SIG-M5 treated with dmso at 0.1 percent for 504 hours (cell line): ENCODE measurements around the gene LTO1.
A peak's percentile ranks its signal among the peaks of the same experiment; 100 is the strongest.

Experiments used
- DNase-seq: peaks from one replicate; lab custom pipeline; 2025; ENCODE audit not compliant: unreplicated experiment; lab: John Stamatoyannopoulos, UW

LTO1 gene

GRCh38 chr11:69658626-69659450 lies 16.3 kb downstream of the LTO1 start:
- no peak for DNase-seq

- no peak for DNase-seq
These were observed 17.1 kb downstream of the LTO1 start for GRCh38 chr11:69657911-69658625.

GRCh38 chr11:69657456-69657910 lies 17.7 kb downstream of the LTO1 start:
- DNase-seq = no peak

- no peak for DNase-seq
These were observed 18.4 kb downstream of the LTO1 start for GRCh38 chr11:69656536-69657455.

- no peak for DNase-seq
These were observed 19.4 kb downstream of the LTO1 start for GRCh38 chr11:69655479-69656428.

- DNase-seq = peak; percentile 59
These were observed 20.3 kb downstream of the LTO1 start for GRCh38 chr11:69654660-69655478.

- peak; percentile 50 for DNase-seq
These were observed 21.0 kb downstream of the LTO1 start for GRCh38 chr11:69654001-69654659.

GRCh38 chr11:69653406-69653960 lies 21.7 kb downstream of the LTO1 start:
- DNase-seq = no peak

- no peak for DNase-seq
These were observed 22.2 kb downstream of the LTO1 start for GRCh38 chr11:69652999-69653398.

GRCh38 chr11:69651834-69652620 lies 23.1 kb downstream of the LTO1 start:
- no peak for DNase-seq

GRCh38 chr11:69650832-69651344 lies 24.3 kb downstream of the LTO1 start:
- DNase-seq = no peak

GRCh38 chr11:69650081-69650831 lies 24.9 kb downstream of the LTO1 start:
- DNase-seq = no peak

GRCh38 chr11:69649576-69649900 lies 25.6 kb downstream of the LTO1 start:
- DNase-seq = no peak

- no peak for DNase-seq
These were observed 26.2 kb downstream of the LTO1 start for GRCh38 chr11:69648679-69649575.

GRCh38 chr11:69647761-69648497 lies 27.2 kb downstream of the LTO1 start:
- no peak for DNase-seq
